HTR-8/SVneo (cell line): ENCODE results near the gene SIK3.
A peak's percentile ranks its signal among the peaks of the same experiment; 100 is the strongest.
"Not testable (repeated sequence)": the region's sequence is repeated elsewhere in the genome, so short reads cannot be mapped to it uniquely, and the experiment has no call there.

Source experiments
- DNase-seq: peaks from one replicate; pipeline ENCODE4 v3.0.0; 2011; ENCODE audit warnings: low spot score, mixed read lengths; ENCODE audit not compliant: insufficient read length
- FAIRE-seq: peaks from 2 replicates; lab custom pipeline; 2011; peaks lifted over from hg19 to GRCh38; lab: Jason Lieb, UNC

The SIK3 gene

DNA sequence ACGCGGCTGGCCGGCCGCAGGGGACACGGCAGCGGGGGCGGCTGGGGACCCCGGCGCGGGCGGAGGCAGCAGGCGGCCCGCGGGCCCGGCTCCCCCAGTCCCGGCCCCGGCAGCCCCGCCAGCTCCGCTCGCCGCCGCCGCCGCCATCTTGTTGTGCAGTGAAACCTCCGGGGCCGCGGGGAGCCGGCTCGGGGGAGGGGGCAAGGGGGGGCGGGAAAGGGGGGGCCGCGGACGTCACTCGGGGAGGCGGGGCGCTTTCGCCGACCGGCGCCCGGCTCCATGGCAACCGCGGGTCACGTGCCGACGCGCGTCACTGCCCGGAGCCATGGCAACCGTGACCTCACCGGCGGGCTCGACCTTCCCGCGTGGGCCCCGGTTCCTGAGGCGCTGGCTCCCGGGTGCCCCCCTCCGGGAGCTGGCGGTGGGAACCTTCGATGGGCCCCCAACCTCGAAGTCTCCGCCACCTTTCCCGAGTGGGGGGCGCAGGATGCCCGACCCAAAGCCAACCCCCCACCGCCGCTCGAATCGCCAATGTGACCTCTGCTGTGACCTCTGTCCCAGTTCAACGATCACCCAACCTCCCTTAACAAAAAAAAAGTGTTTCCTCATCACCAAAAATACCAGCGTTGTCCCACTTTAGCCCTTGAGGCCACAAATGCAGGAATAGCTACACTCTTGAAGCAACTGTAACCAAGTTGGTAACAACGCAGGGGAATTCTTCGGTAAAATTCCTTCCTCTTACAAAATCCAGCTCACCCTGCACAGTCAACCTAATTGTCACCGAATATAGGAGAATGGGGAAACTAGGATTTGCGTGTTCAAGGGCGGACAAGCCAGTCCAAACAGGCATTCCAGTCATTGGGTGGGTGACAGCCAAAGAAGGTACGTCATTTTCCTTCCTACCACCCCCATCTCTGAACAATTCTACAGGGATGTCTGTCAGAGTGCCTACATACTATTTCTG is at the start of gene SIK3:
Gene SIK3 (minus strand): TSS at position 160 of the 964 bp plus-strand sequence. CDS start 13 bp downstream, at position 147.
- FAIRE-seq, result peak; percentile 88
- DNase-seq, result peak; percentile 95

DNA sequence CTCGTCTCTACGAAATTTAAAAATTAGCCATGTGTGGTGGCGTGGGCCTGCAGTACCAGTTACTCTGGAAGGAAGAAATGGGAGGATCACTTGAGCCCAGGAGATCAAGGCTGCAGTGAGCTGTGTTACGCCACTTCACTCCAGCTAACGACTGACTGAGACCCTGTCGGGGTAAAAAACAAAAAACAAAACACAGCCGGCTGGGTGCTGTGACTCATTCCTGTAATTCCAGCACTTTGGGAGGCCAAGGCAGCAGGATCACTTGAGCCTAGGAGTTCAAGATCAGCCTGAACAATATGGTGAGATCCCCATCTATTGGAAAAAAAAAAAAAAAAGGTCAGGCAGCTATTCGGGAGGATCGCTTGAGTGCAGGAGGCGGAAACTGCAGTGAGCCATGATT is 48.3 kb upstream of the SIK3 start:
- DNase-seq (no peak), FAIRE-seq (no peak)

DNA sequence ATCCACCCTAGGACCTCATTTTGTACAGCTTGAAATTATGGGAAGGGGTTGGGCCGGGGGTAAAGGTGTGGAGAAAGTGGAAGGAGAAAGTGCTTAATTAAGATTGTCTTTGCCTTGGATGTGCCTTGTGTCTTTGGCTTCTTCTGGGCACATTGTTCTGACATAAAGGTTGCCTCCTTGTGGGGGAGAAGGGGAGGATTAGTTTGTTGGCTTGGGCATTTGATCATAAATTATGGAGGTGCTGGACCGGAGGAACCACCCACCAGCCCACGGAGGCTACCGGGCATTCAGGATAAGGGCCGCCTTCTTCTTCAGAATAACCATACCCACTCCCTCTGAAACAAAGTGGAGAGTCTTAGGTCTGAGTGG is 47.1 kb upstream of the SIK3 start:
- DNase-seq (peak; percentile 59), FAIRE-seq (no peak)

DNA sequence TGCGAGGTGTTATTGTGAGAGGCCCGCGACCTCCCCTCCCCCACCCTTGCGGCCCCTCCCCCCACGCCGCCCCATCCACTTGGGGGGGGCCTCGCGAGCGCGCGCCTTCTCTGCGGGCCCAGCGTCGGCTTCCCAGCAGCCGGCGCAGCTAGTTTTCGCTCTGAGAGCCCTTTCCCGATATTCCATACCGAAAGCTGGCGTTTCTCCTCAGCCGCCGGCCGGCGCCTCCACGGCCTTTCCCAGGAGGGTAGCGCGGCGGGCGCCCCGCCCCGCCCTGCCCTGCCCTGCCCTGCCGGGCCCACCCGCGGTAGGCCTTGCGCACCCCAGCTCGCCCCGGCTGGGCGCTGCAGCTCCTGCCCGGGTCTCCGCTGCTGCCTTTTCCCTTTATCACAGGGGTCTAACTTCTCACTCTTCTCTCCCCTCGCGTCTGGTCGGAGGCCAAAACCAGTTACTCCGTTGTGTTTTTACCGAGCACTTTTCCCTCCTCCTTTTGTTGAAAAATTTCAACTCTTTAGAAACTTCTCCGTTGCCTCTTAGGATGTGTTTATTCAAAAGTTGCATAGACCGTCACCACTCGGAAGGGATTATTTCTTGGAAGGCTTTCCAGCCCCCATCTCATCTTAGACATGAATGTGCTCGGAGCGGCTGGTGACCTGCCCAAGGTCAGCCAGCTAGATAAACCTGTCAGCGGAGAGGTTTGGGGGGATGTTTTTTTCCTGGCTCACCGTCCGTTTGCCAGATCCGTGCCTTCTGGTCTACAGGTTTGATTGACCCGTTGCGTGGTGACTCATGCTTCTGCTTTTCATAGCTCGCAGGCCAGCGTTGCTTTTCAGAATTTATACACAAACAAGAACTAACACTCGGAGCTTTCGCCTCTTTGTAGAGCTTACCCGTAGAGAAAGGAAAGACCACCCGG is 46.5 kb upstream of the SIK3 start:
- DNase-seq (peak; percentile 56), FAIRE-seq (no peak)

DNA sequence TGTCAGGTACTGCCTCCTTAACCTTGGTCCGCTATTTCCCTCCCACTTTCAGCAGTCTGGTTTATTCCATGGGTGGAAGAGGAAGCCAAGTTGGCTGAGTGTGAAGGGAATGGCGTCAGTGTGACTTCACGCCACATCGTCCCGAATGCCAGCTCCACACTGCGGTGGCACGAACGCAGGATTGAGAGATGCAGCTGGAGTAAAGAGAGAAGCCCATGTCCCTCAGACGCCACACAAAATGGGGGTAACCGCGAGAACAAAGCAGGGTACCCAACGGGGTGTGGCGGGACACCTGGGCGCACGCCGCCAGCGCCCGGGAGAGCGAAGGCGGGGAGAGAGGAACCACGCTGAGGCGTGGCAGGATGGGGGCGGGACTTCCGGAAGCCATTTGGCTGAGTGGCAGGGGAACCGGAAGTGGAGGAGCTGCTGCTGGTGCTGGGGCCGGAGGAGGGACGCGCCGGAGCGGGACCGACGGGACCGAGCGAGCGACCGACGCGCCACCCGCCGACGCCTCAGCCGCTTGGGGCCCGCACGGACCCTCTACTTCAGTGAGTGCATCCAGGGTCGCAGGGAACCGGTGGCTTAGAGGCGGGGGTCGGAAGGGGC is 45.7 kb upstream of the SIK3 start, which contains the start of gene PAFAH1B2:
Gene PAFAH1B2 (plus strand): TSS at position 417 of the 606 bp plus-strand sequence. CDS start 8,161 bp downstream, outside the sequence.
- FAIRE-seq (peak; percentile 57), DNase-seq (peak; percentile 98)

DNA sequence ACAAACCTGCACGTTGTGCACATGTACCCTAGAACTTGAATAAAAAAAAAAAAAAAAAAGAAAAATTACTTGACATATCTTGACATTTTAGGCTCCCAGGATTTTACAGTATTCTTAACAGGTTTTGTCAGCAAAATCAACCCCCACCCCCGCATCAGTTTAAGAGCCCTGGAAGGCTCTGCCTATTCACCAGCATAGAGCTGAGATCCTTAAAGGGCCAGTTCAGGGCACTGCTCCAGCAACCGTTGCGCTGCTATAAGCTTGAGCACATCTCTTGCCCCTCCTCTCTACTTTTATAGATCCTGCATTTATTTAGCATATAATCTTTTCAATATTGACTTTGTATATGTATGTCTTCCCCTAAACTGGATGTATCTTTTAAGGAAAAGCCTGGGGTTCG is 45.2 kb upstream of the SIK3 start:
- FAIRE-seq, result no peak

DNA sequence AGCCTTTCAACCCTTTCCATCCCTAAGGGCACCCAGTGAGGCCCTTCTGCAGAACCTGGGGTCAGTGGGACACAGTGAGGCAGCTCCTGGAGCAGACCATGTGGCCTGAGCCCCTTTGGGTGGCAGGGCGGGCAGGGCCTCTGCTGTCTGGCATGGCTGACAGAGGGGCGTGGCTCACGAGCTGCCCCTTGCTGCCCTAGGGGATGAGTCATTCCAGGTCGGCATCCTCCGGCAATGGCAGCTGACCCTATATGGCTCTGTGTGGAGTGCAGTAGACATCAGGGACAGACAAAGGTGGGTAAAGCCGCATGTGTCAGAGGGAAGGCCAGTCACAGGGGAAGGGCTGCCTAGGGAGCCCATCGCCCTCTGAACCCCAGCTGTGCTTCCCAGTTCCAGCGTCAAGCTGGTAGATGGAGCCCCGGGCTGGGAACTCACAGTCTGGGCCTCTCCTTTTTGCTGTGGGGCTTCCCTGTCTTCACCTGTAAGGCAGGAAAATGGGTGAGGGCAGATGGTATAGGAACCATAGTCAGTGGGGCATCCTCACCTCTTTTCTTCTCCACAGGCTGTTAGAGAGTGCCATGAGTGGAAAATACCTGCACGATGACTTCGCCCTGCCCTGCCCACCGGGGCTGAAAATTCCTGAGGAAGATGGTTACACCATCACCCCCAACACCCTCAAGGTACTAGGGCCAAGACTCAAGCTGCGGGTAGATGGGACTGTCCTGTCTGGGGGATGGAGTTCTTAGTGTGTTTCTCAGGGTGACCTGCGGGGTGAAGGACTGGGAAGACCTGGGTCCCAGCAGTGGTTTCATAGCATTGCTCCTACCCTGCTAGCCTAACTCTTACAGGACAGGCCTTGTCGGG is 39.2 kb upstream of the SIK3 start:
- DNase-seq, result not testable (repeated sequence)
- peak; percentile 99 for FAIRE-seq

More for the DNA sequence above, 45.2 kb upstream of the SIK3 start:
- peak; percentile 43 for DNase-seq

DNA sequence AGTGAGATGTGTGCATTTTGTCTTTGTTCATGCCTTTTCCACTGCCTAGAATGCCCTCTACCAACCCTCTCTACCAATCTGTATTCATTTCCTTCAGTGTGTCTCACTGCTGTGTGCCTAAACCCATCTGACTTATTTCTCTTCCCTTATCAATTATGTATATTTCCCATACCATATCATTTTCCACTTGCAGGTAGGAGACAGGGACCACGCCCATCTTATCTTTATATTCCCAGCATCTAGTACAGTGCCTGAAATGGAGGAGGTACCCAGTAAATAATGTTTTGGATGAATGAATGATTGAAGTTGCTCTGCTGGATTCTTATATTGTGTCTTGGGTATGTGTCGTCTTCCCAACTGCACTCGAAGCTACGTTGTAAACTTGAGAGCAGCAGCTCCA is 36.8 kb upstream of the SIK3 start:
- FAIRE-seq, DNase-seq: not testable (repeated sequence)

DNA sequence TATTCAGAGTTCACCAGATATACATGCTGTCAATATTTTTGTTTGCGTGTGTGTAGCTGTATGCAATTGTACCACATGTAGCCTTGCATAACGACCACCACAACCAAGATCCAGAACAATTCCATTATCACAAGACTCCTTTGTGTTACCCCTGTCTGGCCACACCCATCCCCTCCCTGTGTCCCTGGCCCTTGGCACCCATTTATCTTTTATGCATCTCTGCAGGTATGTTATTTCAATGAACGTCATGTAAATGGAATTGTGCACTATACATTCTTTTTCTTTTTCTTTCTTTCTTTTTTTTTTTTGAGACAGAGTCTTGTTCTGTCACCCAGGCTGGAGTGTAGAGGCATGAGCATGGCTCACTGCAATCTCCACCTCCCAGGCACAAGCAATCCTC is 36.2 kb upstream of the SIK3 start:
- DNase-seq (no peak), FAIRE-seq (no peak)

DNA sequence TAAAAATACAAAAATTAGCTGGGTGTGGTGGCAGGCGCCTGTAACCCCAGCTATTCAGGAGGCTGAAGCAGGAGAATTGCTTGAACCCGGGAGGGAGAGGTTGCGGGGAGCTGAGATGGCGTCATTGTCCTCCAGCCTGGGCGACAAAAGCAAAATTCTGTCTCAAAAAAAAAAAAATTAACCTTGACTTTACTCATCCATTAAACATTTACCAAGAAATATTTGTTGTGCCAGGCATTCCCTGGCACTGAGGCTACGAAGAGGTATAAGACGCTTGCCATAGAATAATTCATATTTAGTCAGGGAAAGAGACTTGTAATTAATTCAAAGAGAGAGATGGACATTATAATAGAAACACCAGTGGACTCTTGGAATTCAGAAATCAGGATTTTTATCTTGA is 32.7 kb upstream of the SIK3 start:
- no peak for DNase-seq
- no peak for FAIRE-seq

DNA sequence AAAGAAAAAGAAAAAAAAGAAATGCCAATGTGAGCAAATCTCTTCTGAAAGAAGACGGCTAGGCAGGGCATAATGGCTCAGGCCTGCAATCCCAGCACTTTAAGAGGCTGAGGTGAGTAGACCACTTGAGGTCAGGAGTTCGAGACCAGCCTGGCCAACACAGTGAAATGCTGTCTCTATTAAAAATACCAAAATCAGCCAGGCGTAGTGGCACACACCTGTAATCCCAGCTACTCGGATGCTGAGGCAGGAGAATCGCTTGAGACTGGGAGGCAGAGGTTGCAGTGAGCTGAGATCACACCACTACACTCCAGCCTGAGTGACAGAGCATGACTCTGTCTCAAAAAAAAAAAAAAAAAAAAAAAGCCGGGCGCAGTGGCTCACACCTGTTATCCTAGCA is 32.2 kb upstream of the SIK3 start:
- not testable (repeated sequence) for FAIRE-seq

DNA sequence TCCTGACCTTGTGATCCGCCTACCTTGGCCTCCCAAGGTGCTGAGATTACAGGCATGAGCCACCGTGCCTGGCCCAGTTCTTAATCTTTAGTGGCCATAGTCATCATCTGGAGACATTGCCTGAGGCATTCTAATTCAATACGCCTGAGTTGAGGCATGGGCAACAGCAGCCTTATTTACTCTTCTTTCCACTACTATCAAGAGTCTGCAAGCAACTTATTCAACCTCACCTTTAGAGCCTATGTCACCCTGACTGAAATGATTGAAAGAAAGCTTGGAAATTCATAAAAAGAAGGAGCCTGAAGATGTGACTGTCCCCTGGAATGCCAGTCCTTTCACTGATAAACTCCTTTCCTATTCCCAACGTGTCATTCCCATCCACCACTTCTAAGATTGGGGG is 30.1 kb upstream of the SIK3 start:
- DNase-seq (no peak), FAIRE-seq (no peak)

More for the DNA sequence above, 32.2 kb upstream of the SIK3 start:
- not testable (repeated sequence) for DNase-seq

DNA sequence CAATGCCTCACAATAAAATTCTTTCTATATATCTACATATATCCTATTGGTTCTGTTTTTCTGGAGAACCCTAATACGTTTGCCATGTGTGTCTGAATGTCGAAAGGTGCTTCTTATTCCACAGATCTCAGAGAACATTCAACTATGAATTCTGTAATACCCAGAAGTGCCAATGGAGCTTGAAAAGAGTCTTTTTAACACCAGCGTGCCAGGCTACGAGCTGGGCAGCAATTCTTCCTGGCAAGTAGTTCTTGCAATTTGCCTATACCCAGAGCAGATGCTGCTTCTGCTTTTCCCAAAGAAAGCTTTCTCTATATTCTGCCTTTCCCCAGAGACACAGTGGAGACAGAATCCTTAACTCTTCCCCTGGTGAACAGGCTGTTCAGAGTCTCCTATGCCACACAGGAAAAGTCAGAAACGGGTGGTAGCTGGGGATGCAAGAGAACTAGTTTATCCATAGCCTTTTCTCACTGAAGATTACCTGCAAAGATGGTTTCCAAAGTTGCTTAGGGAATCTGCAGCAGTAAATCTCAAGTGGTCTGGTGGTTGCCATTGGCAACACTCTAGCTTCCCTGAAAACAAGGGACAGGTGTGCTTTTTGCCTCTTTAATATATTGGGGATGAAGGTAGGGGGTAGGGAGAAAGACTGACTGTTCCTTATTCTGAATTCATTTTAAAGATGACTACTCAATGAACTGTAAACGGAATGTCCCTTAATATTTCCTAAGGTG is 29.1 kb upstream of the SIK3 start:
- no peak for FAIRE-seq
- no peak for DNase-seq

DNA sequence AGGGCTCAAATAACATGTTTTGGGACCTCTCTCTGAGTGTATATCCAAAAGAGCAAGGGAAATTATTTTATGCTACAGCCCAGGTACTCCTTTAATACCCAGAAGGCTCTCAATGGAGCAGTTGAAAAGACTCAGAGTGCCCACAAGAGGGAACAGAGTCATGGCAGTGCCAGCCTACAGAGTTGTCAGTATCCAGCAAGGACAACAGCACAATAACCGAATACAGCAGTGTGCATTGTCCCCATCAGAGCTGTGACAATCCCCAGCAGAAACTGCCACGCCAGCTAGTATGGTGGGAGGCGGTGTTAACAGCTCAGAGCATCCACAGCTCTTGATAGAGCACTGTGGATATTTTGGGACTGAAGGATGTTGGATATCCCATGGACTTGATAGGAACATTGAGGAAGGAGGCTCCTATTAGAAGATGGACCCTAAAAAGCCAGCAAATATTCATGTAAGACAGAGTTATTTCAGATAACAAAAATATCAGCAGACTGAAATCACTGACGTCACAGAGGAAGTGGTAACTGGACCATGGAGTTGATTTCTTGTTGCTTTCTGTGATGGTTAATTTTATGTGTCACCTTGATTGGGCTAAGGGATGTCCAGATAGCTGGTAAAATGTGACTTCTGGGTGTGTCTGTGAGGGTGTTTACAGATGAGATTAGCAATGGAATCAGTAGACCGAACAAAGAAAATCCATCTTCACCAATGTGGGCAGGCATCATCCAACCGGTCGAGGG is 28.2 kb upstream of the SIK3 start:
- DNase-seq (no peak), FAIRE-seq (no peak)

DNA sequence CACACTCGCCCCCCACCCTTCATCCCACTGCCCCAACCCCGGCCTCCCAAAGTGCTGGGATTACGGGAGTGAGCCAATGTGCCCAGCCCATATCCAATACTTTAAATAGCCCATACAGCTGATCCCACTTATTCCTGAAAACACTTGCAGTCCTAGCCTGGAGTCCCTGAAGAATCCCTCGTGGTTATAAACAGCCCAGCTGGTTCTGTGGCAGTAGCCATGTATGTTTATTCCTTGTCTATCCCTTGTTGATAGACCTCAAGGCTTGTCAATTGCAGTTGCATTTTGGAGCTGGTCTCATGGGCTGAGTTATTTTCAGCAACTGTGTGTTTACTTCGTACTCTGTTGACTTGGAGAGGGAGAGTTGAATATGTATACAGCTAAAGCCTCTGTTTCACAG is 24.3 kb upstream of the SIK3 start:
- FAIRE-seq, result no peak
- DNase-seq, result no peak

DNA sequence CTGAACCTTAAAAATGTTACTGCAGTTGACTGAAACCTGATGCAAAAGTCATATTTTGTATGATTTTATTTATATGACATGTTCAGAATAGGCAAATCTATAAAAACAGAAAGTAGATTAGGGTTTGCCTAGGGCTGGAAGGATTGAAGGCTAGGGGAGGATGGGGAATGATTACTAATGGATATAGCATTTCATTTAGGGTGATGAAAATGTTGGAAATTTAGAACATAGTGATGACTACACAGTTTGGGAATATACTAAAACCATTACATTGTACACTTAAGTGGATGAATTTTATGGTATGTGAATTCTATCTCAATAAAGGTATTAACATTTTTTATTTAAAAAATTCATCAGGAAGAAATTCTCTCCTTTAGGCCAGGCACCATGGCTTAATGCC is 22.9 kb upstream of the SIK3 start:
- FAIRE-seq, result no peak
- no peak for DNase-seq

DNA sequence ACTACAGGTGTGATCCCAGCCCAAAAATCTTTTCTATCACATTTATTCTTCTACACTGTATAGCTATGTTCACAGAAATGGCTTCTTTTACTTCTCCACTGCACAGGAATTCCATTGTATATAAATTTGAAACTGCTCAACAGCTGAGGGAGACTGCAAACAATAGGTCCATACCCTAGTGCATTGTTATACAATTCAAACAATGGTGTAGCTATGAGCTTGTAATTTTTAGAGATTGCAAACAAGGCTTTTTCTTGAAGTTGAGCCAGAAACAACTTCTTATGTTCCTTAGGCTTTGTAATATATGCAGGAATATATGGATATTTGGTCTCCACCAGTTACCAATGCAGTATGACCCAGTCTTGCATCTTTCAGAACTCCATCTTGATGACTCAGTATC is 19.5 kb upstream of the SIK3 start:
- no peak for DNase-seq
- no peak for FAIRE-seq

DNA sequence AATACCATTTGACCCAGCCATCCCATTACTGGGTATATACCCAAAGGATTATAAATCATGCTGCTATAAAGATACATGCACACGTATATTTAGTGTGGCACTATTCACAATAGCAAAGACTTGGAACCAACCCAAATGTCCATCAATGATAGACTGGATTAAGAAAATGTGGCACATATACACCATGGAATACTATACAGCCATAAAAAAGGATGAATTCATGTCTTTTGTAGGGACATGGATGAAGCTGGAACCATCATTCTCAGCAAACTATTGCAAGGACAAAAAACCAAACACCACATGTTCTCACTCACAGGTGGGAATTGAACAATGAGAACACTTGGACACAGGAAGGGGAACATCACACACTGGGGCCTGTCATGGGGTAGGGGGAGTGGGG is 14.7 kb upstream of the SIK3 start:
- not testable (repeated sequence) for FAIRE-seq, DNase-seq
